Uterus (tissue), 4 donors: ENCODE data around the gene TMEM255A. TPM values are rescaled to one million over a fixed set of nuclear protein-coding genes. Genes with fewer than 3 reads are reported as not detected.
"Not testable (repeated sequence)": the region's sequence is repeated elsewhere in the genome, so short reads cannot be mapped to it uniquely, and the experiment has no call there.

ENCODE experiments used
- DNase-seq, 2 donors: peaks; one replicate each; pipeline ENCODE4 v3.0.0-alpha.2; 2019 to 2020
- H3K27ac ChIP-seq, 2 donors: fragments of 200-600 bp; sonication (generic); 1 replicate in 1 of 2; 2 replicates in 1 of 2; pipeline ENCODE4 v1.5.1; 2016 to 2018
- H3K27me3 ChIP-seq, 2 donors: fragments of 200-600 bp; sonication (generic); one replicate each; pipeline ENCODE4 v1.5.1; 2018 to 2019; ENCODE audit warnings: control low read depth in 1 of 2
- H3K36me3 ChIP-seq, 2 donors: fragments of 200-600 bp; sonication (generic); one replicate each; pipeline ENCODE4 v1.5.1; 2019; ENCODE audit warnings: control low read depth in 1 of 2
- H3K4me1 ChIP-seq, 2 donors: fragments of 200-600 bp; sonication (generic); one replicate each; pipeline ENCODE4 v1.5.1; 2018 to 2019; ENCODE audit warnings: control low read depth in 1 of 2
- H3K4me3 ChIP-seq, 2 donors: fragments of 200-600 bp; sonication (generic); 1 replicate in 1 of 2; 2 replicates in 1 of 2; pipeline ENCODE4 v1.5.1; 2018 to 2019; ENCODE audit warnings: mild to moderate bottlenecking in 1 of 2
- H3K9me3 ChIP-seq, 2 donors: fragments of 200-600 bp; sonication (generic); one replicate each; pipeline ENCODE4 v1.5.1; 2019; ENCODE audit warnings: control low read depth in 1 of 2
- POLR2A ChIP-seq, 2 donors: fragments of 450-650 bp; IDR thresholded peaks; one replicate each; pipeline ENCODE4 v1.6.1; 2016; ENCODE audit warnings: antibody characterized with exemption in 2 of 2, mild to moderate bottlenecking in 1 of 2, moderate library complexity in 1 of 2
- intact Hi-C: fragments of 100-400 bp; cut with DNase I; formaldehyde crosslinking; loops from one replicate; pipeline ENCODE4 v1.15.1; 2023; ENCODE audit warnings: low total_unique reads
- total RNA-seq, 4 donors: library from RNA; depleted of rRNA in 3 of 4; stranded (reverse); fragments of >200 nt in 3 of 4; gene quantifications; one replicate each; pipeline versions ENCODE4 v1.1.0 to v1.2.4, GENCODE V29; 2014 to 2023
- TF ChIP-seq, protein P1 (sequence below), 4 experiments: fragments of 200-600 bp in 2 of 4; fragments of 450-650 bp in 2 of 4; sonication (generic) in 2 of 4; IDR thresholded peaks; one replicate each; pipeline ENCODE4 v1.5.1; 2016 to 2019; ENCODE audit warnings: antibody characterized with exemption in 4 of 4, mild to moderate bottlenecking in 2 of 4, moderate library complexity in 1 of 4
- donor health status: DM: yes; HTN: yes; CAD: no.

The TMEM255A gene
- total RNA-seq, 4 donors from 2014 or later = 0.51 to 5.7 (median 1.6) TPM

DNA sequence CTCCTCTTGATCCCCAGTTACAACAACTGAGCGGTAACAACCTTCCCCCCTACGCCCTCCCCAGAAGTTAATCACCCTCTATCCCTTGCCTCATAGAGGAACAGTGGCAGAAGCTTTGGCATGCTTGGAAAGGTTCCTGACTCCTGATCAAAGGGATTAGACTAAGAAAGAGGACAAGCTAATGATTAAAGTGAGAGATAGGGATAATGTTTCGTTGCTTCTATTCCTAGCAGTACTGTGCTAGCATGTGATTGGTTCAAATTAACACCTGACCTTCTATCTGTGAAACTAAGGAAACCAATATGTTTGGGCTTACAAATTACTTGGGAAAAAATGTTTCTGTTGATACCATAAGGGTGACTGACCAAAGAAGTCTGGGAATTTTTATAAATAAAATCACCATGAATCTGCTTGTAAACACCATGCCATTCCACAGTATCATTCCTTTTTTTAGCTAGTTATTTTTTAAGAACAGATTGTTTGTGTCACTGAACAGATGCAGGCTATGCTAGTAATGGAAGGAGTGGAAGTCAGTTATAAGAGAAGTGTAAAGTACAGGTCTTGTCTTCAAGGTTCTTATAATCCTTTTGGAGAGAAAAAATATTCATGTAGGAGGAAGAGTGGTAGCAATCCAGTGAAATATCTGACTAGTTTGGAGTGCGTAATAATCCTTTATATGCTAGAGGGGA, 39.3 kb upstream of the TMEM255A start:
- intact Hi-C loops = no loop called here
- Histone ChIP-seq H3K9me3 (no peaks in the 10 kb centered on the region), H3K36me3 (no peaks in the 10 kb centered on the region), H3K4me3 (no peak overlapping the region), H3K27me3 (no peaks in the 10 kb centered on the region), H3K27ac (no peak overlapping the region), H3K4me1 (no peaks in the 10 kb centered on the region)
- TF ChIP-seq, protein P1, sequence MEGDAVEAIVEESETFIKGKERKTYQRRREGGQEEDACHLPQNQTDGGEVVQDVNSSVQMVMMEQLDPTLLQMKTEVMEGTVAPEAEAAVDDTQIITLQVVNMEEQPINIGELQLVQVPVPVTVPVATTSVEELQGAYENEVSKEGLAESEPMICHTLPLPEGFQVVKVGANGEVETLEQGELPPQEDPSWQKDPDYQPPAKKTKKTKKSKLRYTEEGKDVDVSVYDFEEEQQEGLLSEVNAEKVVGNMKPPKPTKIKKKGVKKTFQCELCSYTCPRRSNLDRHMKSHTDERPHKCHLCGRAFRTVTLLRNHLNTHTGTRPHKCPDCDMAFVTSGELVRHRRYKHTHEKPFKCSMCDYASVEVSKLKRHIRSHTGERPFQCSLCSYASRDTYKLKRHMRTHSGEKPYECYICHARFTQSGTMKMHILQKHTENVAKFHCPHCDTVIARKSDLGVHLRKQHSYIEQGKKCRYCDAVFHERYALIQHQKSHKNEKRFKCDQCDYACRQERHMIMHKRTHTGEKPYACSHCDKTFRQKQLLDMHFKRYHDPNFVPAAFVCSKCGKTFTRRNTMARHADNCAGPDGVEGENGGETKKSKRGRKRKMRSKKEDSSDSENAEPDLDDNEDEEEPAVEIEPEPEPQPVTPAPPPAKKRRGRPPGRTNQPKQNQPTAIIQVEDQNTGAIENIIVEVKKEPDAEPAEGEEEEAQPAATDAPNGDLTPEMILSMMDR (IDR thresholded peaks at IDR 0.05) = no peak
- TF ChIP-seq POLR2A (IDR thresholded peaks at IDR 0.05) = no peak
- DNase-seq = no peak

DNA sequence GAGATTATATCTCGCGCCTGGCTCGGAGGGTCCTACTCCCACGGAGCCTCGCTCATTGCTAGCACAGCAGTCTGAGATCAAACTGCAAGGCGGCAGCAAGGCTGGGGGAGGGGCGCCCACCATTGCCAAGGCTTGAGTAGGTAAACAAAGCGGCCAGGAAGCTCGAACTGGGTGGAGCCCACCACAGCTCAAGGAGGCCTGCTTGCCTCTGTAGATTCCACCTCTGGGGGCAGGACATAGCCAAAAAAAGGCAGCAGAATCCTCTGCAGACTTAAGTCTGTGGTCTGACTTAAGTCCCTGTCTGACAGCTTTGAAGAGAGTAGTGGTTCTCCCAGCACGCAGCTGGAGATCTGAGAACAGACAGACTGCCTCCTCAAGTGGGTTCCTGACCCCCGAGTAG, 33.3 kb upstream of the TMEM255A start:
- H3K9me3 ChIP-seq, H3K36me3 ChIP-seq, intact Hi-C loops, H3K4me3 ChIP-seq, DNase-seq, H3K27me3 ChIP-seq, H3K27ac ChIP-seq, H3K4me1 ChIP-seq: not testable (repeated sequence)

DNA sequence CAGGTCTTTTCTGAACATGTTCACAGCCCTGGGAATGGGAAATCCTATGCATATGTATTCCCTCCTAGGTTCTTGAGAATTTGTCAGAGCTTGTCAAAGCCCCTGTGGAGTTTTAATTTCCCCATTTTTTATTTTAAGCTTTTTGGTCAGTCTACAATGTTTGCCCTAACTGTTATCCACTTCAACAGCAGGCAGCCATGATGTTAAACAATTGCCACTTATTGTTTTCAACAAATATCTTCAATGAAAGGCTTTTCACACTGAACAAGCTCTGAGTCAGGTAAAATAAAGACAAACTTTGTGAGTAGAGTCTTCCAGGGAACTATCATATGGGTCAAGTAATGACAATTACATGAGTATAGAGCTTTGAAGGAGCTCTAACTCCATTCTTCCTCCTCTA, 25.6 kb upstream of the TMEM255A start:
- H3K4me1 ChIP-seq = no peaks in the 10 kb centered on the region
- no peak overlapping the region for H3K27ac ChIP-seq
- intact Hi-C loops = no loop called here
- TF ChIP-seq, protein P1 (IDR thresholded peaks at IDR 0.05) = no peak
- TF ChIP-seq POLR2A (IDR thresholded peaks at IDR 0.05) = no peak
- H3K4me3 ChIP-seq = no peak overlapping the region
- DNase-seq = no peak
- no peaks in the 10 kb centered on the region for H3K9me3 ChIP-seq
- no peaks in the 10 kb centered on the region for H3K27me3 ChIP-seq
- no peaks in the 10 kb centered on the region for H3K36me3 ChIP-seq

DNA sequence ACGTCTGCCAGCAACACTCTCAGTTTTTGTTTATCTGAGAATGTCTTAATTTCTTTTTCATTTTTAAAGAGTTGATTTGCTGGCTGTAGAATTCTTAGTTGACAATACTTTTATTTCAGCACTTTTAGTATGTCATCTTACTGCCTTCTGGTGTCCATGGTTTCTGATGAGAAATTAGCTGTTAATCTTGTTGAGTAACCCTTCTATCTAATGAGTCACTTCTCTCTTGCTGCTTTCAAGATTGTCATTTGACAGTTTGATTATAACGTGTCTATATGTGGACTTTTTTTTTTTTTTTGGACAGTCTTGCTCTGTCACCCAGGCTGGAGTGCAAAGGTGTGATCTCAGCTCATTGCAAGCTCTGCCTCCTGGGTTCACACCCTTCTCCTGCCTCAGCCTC, 24.0 kb upstream of the TMEM255A start:
- H3K27ac ChIP-seq = no peak overlapping the region
- TF ChIP-seq POLR2A (IDR thresholded peaks at IDR 0.05) = no peak
- TF ChIP-seq, protein P1 (IDR thresholded peaks at IDR 0.05) = no peak
- intact Hi-C loops = no loop called here
- no peaks in the 10 kb centered on the region for H3K36me3 ChIP-seq
- no peak overlapping the region for H3K4me3 ChIP-seq
- H3K9me3 ChIP-seq = no peaks in the 10 kb centered on the region
- no peaks in the 10 kb centered on the region for H3K4me1 ChIP-seq
- no peaks in the 10 kb centered on the region for H3K27me3 ChIP-seq
- DNase-seq = no peak

DNA sequence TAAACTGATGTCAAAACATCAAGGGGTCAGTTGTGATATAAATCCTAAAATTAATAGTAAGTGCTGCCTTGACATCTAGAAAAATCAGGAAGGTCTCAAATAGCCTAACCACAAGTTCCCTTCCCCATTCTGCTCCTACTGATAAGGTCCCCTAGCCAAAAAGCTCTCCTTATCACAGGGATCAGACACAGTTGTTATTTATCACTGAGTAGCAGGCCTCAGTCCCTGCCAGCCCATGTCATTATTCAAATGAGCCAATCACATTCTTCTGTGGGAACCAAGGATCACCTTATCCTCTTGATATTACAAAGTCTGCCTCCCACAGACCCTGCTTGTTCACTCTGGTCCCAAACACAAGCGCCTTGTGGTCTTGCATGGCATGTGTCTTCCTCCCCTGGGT, 23.3 kb upstream of the TMEM255A start:
- no peak for TF ChIP-seq POLR2A (IDR thresholded peaks at IDR 0.05)
- TF ChIP-seq, protein P1 (IDR thresholded peaks at IDR 0.05) = no peak
- intact Hi-C loops = no loop called here
- no peak overlapping the region for H3K4me3 ChIP-seq

DNA sequence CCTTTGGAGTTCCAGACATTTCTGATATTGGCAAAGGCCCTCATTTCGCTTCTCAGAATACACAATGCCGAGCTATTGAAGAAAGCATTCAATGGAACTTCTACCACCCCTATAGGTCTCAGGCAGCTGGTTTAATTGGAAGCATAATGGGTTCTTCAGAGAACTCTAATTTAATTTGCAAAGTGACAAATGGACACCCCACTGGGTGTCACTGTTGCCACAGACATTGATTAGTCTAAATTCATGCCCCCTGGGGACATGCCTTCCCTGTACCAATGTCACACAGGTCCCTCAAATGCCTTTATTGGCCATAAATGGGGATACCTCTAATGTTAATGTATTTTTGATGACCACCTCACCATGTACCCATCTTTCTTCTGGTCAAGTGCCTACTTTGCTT, 22.9 kb upstream of the TMEM255A start:
- intact Hi-C loops = no loop called here
- Histone ChIP-seq H3K36me3 (no peaks in the 10 kb centered on the region), H3K4me3 (no peak overlapping the region), H3K27me3 (no peaks in the 10 kb centered on the region), H3K4me1 (no peaks in the 10 kb centered on the region), H3K27ac (no peak overlapping the region), H3K9me3 (no peaks in the 10 kb centered on the region)
- no peak for TF ChIP-seq POLR2A (IDR thresholded peaks at IDR 0.05)
- TF ChIP-seq, protein P1 (IDR thresholded peaks at IDR 0.05) = no peak
- no peak for DNase-seq

More for the DNA sequence above, 23.3 kb upstream of the TMEM255A start:
- no peak overlapping the region for H3K27ac ChIP-seq
- H3K36me3 ChIP-seq = no peaks in the 10 kb centered on the region
- H3K27me3 ChIP-seq = no peaks in the 10 kb centered on the region
- no peaks in the 10 kb centered on the region for H3K9me3 ChIP-seq
- DNase-seq = no peak
- H3K4me1 ChIP-seq = no peaks in the 10 kb centered on the region
